Measurements from ENCODE around the gene SLC6A12. TPM values are rescaled to one million over a fixed set of nuclear protein-coding genes. Genes with fewer than 3 reads are reported as not detected.

SLC6A12 gene
- total RNA-seq, 2 donors from 2014 or later = 0.16 to 2.5 TPM

- H3K4me1 ChIP-seq = no peaks in the 10 kb centered on the region
- no peak overlapping the region for H3K9ac ChIP-seq (ENCODE audit: low read depth in 2 of 2, low read length in 2 of 2)
- DNase-seq = no peak
Measured at GRCh38 chr12:174124-174523, 39.8 kb downstream of the SLC6A12 start.

GRCh38 chr12:172732-173161 lies 41.2 kb downstream of the SLC6A12 start:
- intact Hi-C loops (cut with DNase I) = no loop called here
- Histone ChIP-seq H3K4me1 (no peaks in the 10 kb centered on the region), H3K4me3 (no peak overlapping the region)

More at GRCh38 chr12:174124-174523, 39.8 kb downstream of the SLC6A12 start:
- intact Hi-C loops (cut with DNase I) = no loop called here
- no peaks in the 10 kb centered on the region for H3K27me3 ChIP-seq
- no peak overlapping the region for H3K27ac ChIP-seq
- no peak overlapping the region for H3K4me3 ChIP-seq
- no peaks in the 10 kb centered on the region for H3K9me3 ChIP-seq
- no peak for TF ChIP-seq CTCF (IDR thresholded peaks at IDR 0.05)
- no peaks in the 10 kb centered on the region for H3K36me3 ChIP-seq

GRCh38 chr12:171743-172676 lies 41.9 kb downstream of the SLC6A12 start:
- no peak overlapping the region for H3K4me3 ChIP-seq
- no peaks in the 10 kb centered on the region for H3K36me3 ChIP-seq
- DNase-seq = peak; percentile 57
- intact Hi-C loops (cut with DNase I) = no loop called here
- H3K9ac ChIP-seq (ENCODE audit: low read depth in 2 of 2, low read length in 2 of 2) = no peak overlapping the region
- no peak for TF ChIP-seq CTCF (IDR thresholded peaks at IDR 0.05)
- no peaks in the 10 kb centered on the region for H3K9me3 ChIP-seq
- no peaks in the 10 kb centered on the region for H3K4me1 ChIP-seq
- H3K27ac ChIP-seq = no peak overlapping the region
- no peaks in the 10 kb centered on the region for H3K27me3 ChIP-seq

More at GRCh38 chr12:172732-173161, 41.2 kb downstream of the SLC6A12 start:
- Histone ChIP-seq H3K9me3 (no peaks in the 10 kb centered on the region), H3K27me3 (no peaks in the 10 kb centered on the region), H3K36me3 (no peaks in the 10 kb centered on the region), H3K27ac (no peak overlapping the region), H3K9ac (ENCODE audit: low read depth in 2 of 2, low read length in 2 of 2) (no peak overlapping the region)
- no peak for DNase-seq
- no peak for TF ChIP-seq CTCF (IDR thresholded peaks at IDR 0.05)

GRCh38 chr12:171276-171675 lies 42.7 kb downstream of the SLC6A12 start:
- intact Hi-C loops (cut with DNase I) = no loop called here
- H3K27me3 ChIP-seq = no peaks in the 10 kb centered on the region
- DNase-seq = no peak
- H3K9me3 ChIP-seq = no peaks in the 10 kb centered on the region
- no peak overlapping the region for H3K4me3 ChIP-seq
- no peak overlapping the region for H3K9ac ChIP-seq (ENCODE audit: low read depth in 2 of 2, low read length in 2 of 2)
- no peak overlapping the region for H3K27ac ChIP-seq
- no peaks in the 10 kb centered on the region for H3K36me3 ChIP-seq
- no peaks in the 10 kb centered on the region for H3K4me1 ChIP-seq
- no peak for TF ChIP-seq CTCF (IDR thresholded peaks at IDR 0.05)

- Histone ChIP-seq H3K27ac (no peak overlapping the region), H3K9ac (ENCODE audit: low read depth in 2 of 2, low read length in 2 of 2) (no peak overlapping the region), H3K9me3 (no peaks in the 10 kb centered on the region), H3K27me3 (no peaks in the 10 kb centered on the region), H3K4me3 (no peak overlapping the region), H3K36me3 (no peaks in the 10 kb centered on the region), H3K4me1 (no peaks in the 10 kb centered on the region)
- intact Hi-C loops (cut with DNase I) = no loop called here
- DNase-seq = no peak
- TF ChIP-seq CTCF (IDR thresholded peaks at IDR 0.05) = no peak
Measured at GRCh38 chr12:170371-171225, 43.4 kb downstream of the SLC6A12 start.
